Measurements from ENCODE around the gene PWP2. TPM values are rescaled to one million over a fixed set of nuclear protein-coding genes. Genes with fewer than 3 reads are reported as not detected.
"Not testable (repeated sequence)": the region's sequence is repeated elsewhere in the genome, so short reads cannot be mapped to it uniquely, and the experiment has no call there.

Gene PWP2
- total RNA-seq, 1 experiment from 2014 or later = 6.8 TPM

- POLR2A ChIA-PET; H3K27ac ChIP-seq (ENCODE audit: low read length); H3K27me3 ChIP-seq (ENCODE audit: control insufficient read depth, insufficient read depth, low read length); H3K36me3 ChIP-seq (ENCODE audit: control insufficient read depth, insufficient read depth, low read length); H3K9me3 ChIP-seq (ENCODE audit: control insufficient read depth, insufficient read depth, low read depth, low read length); CTCF ChIA-PET; in situ Hi-C loops (cut with HindIII; ENCODE audit: low pct_unique_long_range_greater_than_20kb, low sequenced_read_pairs); BruUV-seq (replicated peaks); H3K4me1 ChIP-seq (ENCODE audit: control insufficient read depth, insufficient read depth, low read length); DNase-seq (ENCODE audit: low read depth, low spot score); intact Hi-C loops (cut with micrococcal nuclease; ENCODE audit: unreplicated experiment): not testable (repeated sequence)
- peak overlapping the region in 1 of 2 experiments; percentile 25; a peak in 2 of 4 replicates for H3K4me3 ChIP-seq (ENCODE audit: low read depth in 2 of 2, low read length in 2 of 2)
- ATAC-seq = peak; percentile 79
Measured at GRCh38 chr21:44107589-44107988, 390 bp downstream of the PWP2 start.

- POLR2A ChIA-PET; DNase-seq (ENCODE audit: low read depth, low spot score); H3K27ac ChIP-seq (ENCODE audit: low read length); H3K36me3 ChIP-seq (ENCODE audit: control insufficient read depth, insufficient read depth, low read length); H3K27me3 ChIP-seq (ENCODE audit: control insufficient read depth, insufficient read depth, low read length); in situ Hi-C loops (cut with HindIII; ENCODE audit: low pct_unique_long_range_greater_than_20kb, low sequenced_read_pairs); intact Hi-C loops (cut with micrococcal nuclease; ENCODE audit: unreplicated experiment); BruUV-seq (replicated peaks); ATAC-seq; H3K4me3 ChIP-seq (ENCODE audit: low read depth in 2 of 2, low read length in 2 of 2); CTCF ChIA-PET; H3K9me3 ChIP-seq (ENCODE audit: control insufficient read depth, insufficient read depth, low read depth, low read length); H3K4me1 ChIP-seq (ENCODE audit: control insufficient read depth, insufficient read depth, low read length): not testable (repeated sequence)
Measured at GRCh38 chr21:44113702-44114371, 6.6 kb downstream of the PWP2 start.

GRCh38 chr21:44122131-44122530, 14.9 kb downstream of the PWP2 start:
- H3K4me1 ChIP-seq (ENCODE audit: control insufficient read depth, insufficient read depth, low read length); H3K27me3 ChIP-seq (ENCODE audit: control insufficient read depth, insufficient read depth, low read length); DNase-seq (ENCODE audit: low read depth, low spot score); H3K27ac ChIP-seq (ENCODE audit: low read length); CTCF ChIA-PET; POLR2A ChIA-PET; H3K36me3 ChIP-seq (ENCODE audit: control insufficient read depth, insufficient read depth, low read length); ATAC-seq; BruUV-seq (replicated peaks); H3K9me3 ChIP-seq (ENCODE audit: control insufficient read depth, insufficient read depth, low read depth, low read length); in situ Hi-C loops (cut with HindIII; ENCODE audit: low pct_unique_long_range_greater_than_20kb, low sequenced_read_pairs); intact Hi-C loops (cut with micrococcal nuclease; ENCODE audit: unreplicated experiment); H3K4me3 ChIP-seq (ENCODE audit: low read depth in 2 of 2, low read length in 2 of 2): not testable (repeated sequence)

DNA sequence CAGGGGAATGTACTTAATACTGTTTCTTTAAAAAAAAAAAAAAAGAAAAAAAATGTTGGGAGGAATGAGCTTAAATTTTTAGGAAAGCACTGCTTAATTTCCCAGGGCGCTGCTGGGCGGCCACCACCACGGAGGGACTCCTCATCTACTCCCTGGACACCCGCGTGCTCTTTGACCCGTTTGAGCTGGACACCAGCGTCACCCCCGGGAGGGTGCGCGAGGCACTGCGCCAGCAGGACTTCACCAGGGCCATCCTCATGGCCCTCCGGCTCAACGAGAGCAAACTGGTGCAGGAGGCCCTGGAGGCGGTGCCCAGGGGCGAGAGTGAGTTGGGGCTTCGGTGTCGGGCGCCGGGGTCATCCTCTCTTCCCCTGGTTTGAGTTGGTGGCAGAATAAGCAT, 20.6 kb downstream of the PWP2 start:
- intact Hi-C loops (cut with micrococcal nuclease; ENCODE audit: unreplicated experiment); DNase-seq (ENCODE audit: low read depth, low spot score); H3K36me3 ChIP-seq (ENCODE audit: control insufficient read depth, insufficient read depth, low read length); H3K4me3 ChIP-seq (ENCODE audit: low read depth in 2 of 2, low read length in 2 of 2); H3K9me3 ChIP-seq (ENCODE audit: control insufficient read depth, insufficient read depth, low read depth, low read length); ATAC-seq; in situ Hi-C loops (cut with HindIII; ENCODE audit: low pct_unique_long_range_greater_than_20kb, low sequenced_read_pairs); H3K4me1 ChIP-seq (ENCODE audit: control insufficient read depth, insufficient read depth, low read length); BruUV-seq (replicated peaks); CTCF ChIA-PET; H3K27ac ChIP-seq (ENCODE audit: low read length); POLR2A ChIA-PET; H3K27me3 ChIP-seq (ENCODE audit: control insufficient read depth, insufficient read depth, low read length): not testable (repeated sequence)

DNA sequence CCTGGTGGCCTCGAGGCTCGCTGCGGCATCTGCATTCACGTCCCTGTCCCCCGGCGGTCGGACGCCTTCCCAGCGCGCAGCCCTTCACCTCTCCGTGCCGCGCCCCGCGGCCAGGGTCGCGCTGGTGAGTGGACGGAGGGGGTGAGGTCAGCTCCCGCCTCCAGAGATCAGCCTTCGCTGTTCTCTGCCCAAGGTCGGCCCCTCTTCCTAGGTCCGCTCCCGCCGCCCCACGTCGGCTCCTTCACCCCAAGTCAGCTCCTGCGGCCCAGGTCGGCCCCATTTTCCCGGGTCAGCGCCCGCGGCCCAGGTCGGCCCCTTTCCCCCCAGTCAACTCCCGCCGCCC, 26.5 kb downstream of the PWP2 start:
- POLR2A ChIA-PET; H3K27me3 ChIP-seq (ENCODE audit: control insufficient read depth, insufficient read depth, low read length); H3K4me1 ChIP-seq (ENCODE audit: control insufficient read depth, insufficient read depth, low read length); DNase-seq (ENCODE audit: low read depth, low spot score); H3K9me3 ChIP-seq (ENCODE audit: control insufficient read depth, insufficient read depth, low read depth, low read length); intact Hi-C loops (cut with micrococcal nuclease; ENCODE audit: unreplicated experiment); CTCF ChIA-PET; in situ Hi-C loops (cut with HindIII; ENCODE audit: low pct_unique_long_range_greater_than_20kb, low sequenced_read_pairs); ATAC-seq; BruUV-seq (replicated peaks); H3K36me3 ChIP-seq (ENCODE audit: control insufficient read depth, insufficient read depth, low read length); H3K27ac ChIP-seq (ENCODE audit: low read length); H3K4me3 ChIP-seq (ENCODE audit: low read depth in 2 of 2, low read length in 2 of 2): not testable (repeated sequence)

DNA sequence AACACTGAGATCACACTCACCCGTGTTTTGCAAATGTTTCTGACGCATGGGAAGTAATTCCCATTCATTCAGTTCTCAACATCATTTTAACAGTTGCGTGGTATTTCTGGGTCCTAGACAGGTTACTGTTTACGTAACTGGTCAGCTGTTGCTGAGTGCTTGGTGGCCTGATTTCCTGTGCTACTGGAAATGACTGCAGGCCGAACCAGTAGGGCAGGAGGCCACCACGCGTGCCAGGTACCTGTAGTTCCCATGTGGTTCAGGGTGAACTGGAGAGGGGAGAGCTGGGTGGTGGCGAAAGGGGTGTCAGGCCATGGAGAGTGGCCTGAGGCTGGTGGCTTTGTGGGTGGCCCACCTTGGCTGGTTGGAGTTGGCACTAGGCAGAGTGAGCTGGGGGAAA, 27.5 kb downstream of the PWP2 start:
- CTCF ChIA-PET; H3K9me3 ChIP-seq (ENCODE audit: control insufficient read depth, insufficient read depth, low read depth, low read length); in situ Hi-C loops (cut with HindIII; ENCODE audit: low pct_unique_long_range_greater_than_20kb, low sequenced_read_pairs): not testable (repeated sequence)

GRCh38 chr21:44138039-44138438, 30.8 kb downstream of the PWP2 start:
- H3K9me3 ChIP-seq (ENCODE audit: control insufficient read depth, insufficient read depth, low read depth, low read length); H3K27me3 ChIP-seq (ENCODE audit: control insufficient read depth, insufficient read depth, low read length); intact Hi-C loops (cut with micrococcal nuclease; ENCODE audit: unreplicated experiment); H3K4me1 ChIP-seq (ENCODE audit: control insufficient read depth, insufficient read depth, low read length); BruUV-seq (replicated peaks); in situ Hi-C loops (cut with HindIII; ENCODE audit: low pct_unique_long_range_greater_than_20kb, low sequenced_read_pairs); DNase-seq (ENCODE audit: low read depth, low spot score); H3K27ac ChIP-seq (ENCODE audit: low read length); POLR2A ChIA-PET; CTCF ChIA-PET; H3K36me3 ChIP-seq (ENCODE audit: control insufficient read depth, insufficient read depth, low read length); H3K4me3 ChIP-seq (ENCODE audit: low read depth in 2 of 2, low read length in 2 of 2): not testable (repeated sequence)
- peak; percentile 65; the same call in 1 of the 2 replicates for ATAC-seq

More for the DNA sequence above, 27.5 kb downstream of the PWP2 start:
- H3K4me1 ChIP-seq (ENCODE audit: control insufficient read depth, insufficient read depth, low read length); H3K27me3 ChIP-seq (ENCODE audit: control insufficient read depth, insufficient read depth, low read length); BruUV-seq (replicated peaks); H3K36me3 ChIP-seq (ENCODE audit: control insufficient read depth, insufficient read depth, low read length); intact Hi-C loops (cut with micrococcal nuclease; ENCODE audit: unreplicated experiment); DNase-seq (ENCODE audit: low read depth, low spot score); H3K27ac ChIP-seq (ENCODE audit: low read length); POLR2A ChIA-PET; H3K4me3 ChIP-seq (ENCODE audit: low read depth in 2 of 2, low read length in 2 of 2); ATAC-seq: not testable (repeated sequence)

Data from Panc1 (cell line).